Adrenal gland (tissue), 12 donors: Measurements from ENCODE around the gene CORO7. TPM values are rescaled to one million over a fixed set of nuclear protein-coding genes. Genes with fewer than 3 reads are reported as not detected.
"Not testable (repeated sequence)": the region's sequence is repeated elsewhere in the genome, so short reads cannot be mapped to it uniquely, and the experiment has no call there.

Source experiments
- DNase-seq, 7 donors: peaks; one replicate each; pipeline ENCODE4 v3.0.0-alpha.2; 2019 to 2020
- H3K27ac ChIP-seq, 5 donors: fragments of 200-600 bp; sonication (generic) in 4 of 5; 1 replicate in 3 of 5; 2 replicates in 2 of 5; pipeline versions ENCODE4 v1.5.1 to v1.8.0; 2016 to 2020; ENCODE audit warnings: mild to moderate bottlenecking in 1 of 5
- H3K27me3 ChIP-seq: fragments of 200-600 bp; 2 replicates; pipeline ENCODE4 v1.8.0; 2021
- H3K36me3 ChIP-seq, 2 donors: fragments of 200-600 bp; replicated peaks in 1 of 2; 1 replicate in 1 of 2; 2 replicates in 1 of 2; pipeline versions ENCODE4 v1.5.1 to v1.8.0; 2018 to 2022
- H3K4me1 ChIP-seq, 2 donors: fragments of 200-600 bp; replicated peaks in 1 of 2; 1 replicate in 1 of 2; 2 replicates in 1 of 2; pipeline versions ENCODE4 v1.5.1 to v1.8.0; 2018 to 2021
- H3K4me3 ChIP-seq, 4 donors: fragments of 200-600 bp; sonication (generic) in 3 of 4; one replicate each; pipeline ENCODE4 v1.5.1; 2016 to 2018
- H3K9me3 ChIP-seq, 3 donors: fragments of 200-600 bp; sonication (generic) in 1 of 3; replicated peaks in 1 of 3; 1 replicate in 2 of 3; 2 replicates in 1 of 3; pipeline versions ENCODE4 v1.5.1 to v1.8.0; 2016 to 2021
- CTCF ChIP-seq, 6 experiments: fragments of 450-650 bp in 4 of 6; fragments of 200-600 bp in 2 of 6; sonication (generic) in 1 of 6; IDR thresholded peaks; 1 replicate in 5 of 6; 2 replicates in 1 of 6; pipeline versions ENCODE4 v1.5.1 to v1.8.0; 2016 to 2021; ENCODE audit warnings: antibody characterized with exemption in 6 of 6, mild to moderate bottlenecking in 2 of 6, moderate library complexity in 1 of 6
- POLR2A ChIP-seq, 2 donors: fragments of 450-650 bp; IDR thresholded peaks; one replicate each; pipeline ENCODE4 v1.6.1; 2017; ENCODE audit warnings: antibody characterized with exemption in 2 of 2, mild to moderate bottlenecking in 2 of 2, moderate library complexity in 1 of 2
- WGBS, 4 donors: extraction: QIAGEN DNeasy Blood & Tissue Kit in 2 of 4; methylation state at CpG; one replicate each; pipeline versions ENCODE4 v1.1.5 to v1.1.7; 2013 to 2017; 5-methylcytosine and 5-hydroxymethylcytosine counted together
- intact Hi-C, 2 donors: fragments of 100-400 bp; cut with DNase I; formaldehyde crosslinking; loops; one replicate each; pipeline versions ENCODE4 v1.14.1 to v1.15.0; 2022 to 2023
- polyA plus RNA-seq, 3 donors: library from polyadenylated mRNA; stranded (reverse); fragments of 200-250 nt in 2 of 3; fragments of 350-450 nt in 1 of 3; fragmentation: Illumina TruSeq in 1 of 3; extraction: RNeasy Lipid Tissue Mini Kit (QIAGEN cat#74804) in 1 of 3; gene quantifications; one replicate each; pipeline ENCODE4 v1.2.3, GENCODE V29; 2013 to 2014
- total RNA-seq, 9 donors: library from RNA; depleted of rRNA in 4 of 9; stranded (reverse); fragments of >200 nt in 4 of 9; fragments of 120-200 nt in 1 of 9; fragmentation: NEBNext Ultra II Directional in 1 of 9; extraction: Animal tissue kit (Norgen Biotek cat#: 25700) in 1 of 9; gene quantifications; one replicate each; pipeline versions ENCODE4 v1.1.0 to v1.2.4, GENCODE V29; 2013 to 2023
- donor health status: healthy with polysubstance abuse.
- donor health status: Bipolar disorder and iron deficiency.
- donor health status: DM: yes; HTN: yes; CAD: no.
- donor health status: DM: no; HTN: no; CAD: no.
- donor health status: DM: no; HTN: no; CAD: no.
- donor health status: DM: yes; HTN: yes; CAD: no.

Gene CORO7
- total and polyA plus RNA-seq, 12 donors, result 4.3 to 61.0 (median 34.7) TPM

DNA sequence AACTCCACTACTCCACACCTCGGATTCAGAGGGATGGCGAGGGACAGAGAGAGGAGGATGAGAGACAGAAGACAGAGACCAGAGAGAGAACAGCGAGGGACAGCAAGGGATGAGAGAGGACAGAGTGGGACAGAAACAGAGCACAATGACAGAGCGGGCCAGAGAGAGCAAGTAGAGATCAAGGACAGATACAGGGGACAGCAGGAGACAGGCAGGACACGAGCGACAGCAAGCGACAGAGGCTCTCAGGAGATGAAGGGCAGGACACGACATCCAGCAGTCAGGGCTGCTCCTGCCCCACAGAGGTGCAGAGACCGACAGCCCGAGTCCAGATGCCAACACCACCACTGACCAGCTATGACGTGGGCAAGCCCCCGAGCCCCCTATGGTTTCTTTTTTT lies 14.9 kb downstream of the CORO7 start:
- no peaks in the 10 kb centered on the region for H3K4me1 ChIP-seq
- no peak for DNase-seq
- intact Hi-C loops, result loop anchor here (10.0 kb wide), 2 partner anchors 117 to 137 kb away; no protein-coding TSS in a partner anchor
- WGBS, 4 donors, result 87 to 97% (median 92%) methylated on average over 12 of the region's 12 CpGs
- peaks cover 0 to 25% of the 10 kb centered on the region in 2 donors for H3K36me3 ChIP-seq
- H3K27ac ChIP-seq, result no peak overlapping the region
- TF ChIP-seq CTCF (IDR thresholded peaks at IDR 0.05) (no peak), POLR2A (IDR thresholded peaks at IDR 0.05) (no peak)
- H3K27me3 ChIP-seq, result no peaks in the 10 kb centered on the region
- no peaks in the 10 kb centered on the region for H3K9me3 ChIP-seq
- no peak overlapping the region for H3K4me3 ChIP-seq

- Histone ChIP-seq H3K9me3 (no peaks in the 10 kb centered on the region), H3K36me3 (peaks cover 0 to 25% of the 10 kb centered on the region in 2 donors), H3K4me1 (no peaks in the 10 kb centered on the region), H3K4me3 (no peak overlapping the region), H3K27me3 (no peaks in the 10 kb centered on the region), H3K27ac (no peak overlapping the region)
- no peak for TF ChIP-seq CTCF (IDR thresholded peaks at IDR 0.05)
- DNase-seq, result no peak
- intact Hi-C loops, result loop anchor here (10.0 kb wide), 2 partner anchors 116 to 136 kb away; no protein-coding TSS in a partner anchor
- 89 to 93% (median 90%) methylated on average over 11 to 12 of the region's 12 CpGs for WGBS, 4 donors
These were observed 15.3 kb downstream of the CORO7 start for GRCh38 chr16:4401094-4401501.

- Histone ChIP-seq H3K27me3 (no peaks in the 10 kb centered on the region), H3K9me3 (no peaks in the 10 kb centered on the region), H3K4me3 (no peak overlapping the region), H3K36me3 (peaks cover 0 to 24% of the 10 kb centered on the region in 2 donors), H3K27ac (no peak overlapping the region), H3K4me1 (no peaks in the 10 kb centered on the region)
- intact Hi-C loops, result no loop called here
- DNase-seq, result no peak
- TF ChIP-seq POLR2A (IDR thresholded peaks at IDR 0.05), result no peak
- TF ChIP-seq CTCF (IDR thresholded peaks at IDR 0.05), result no peak
- 84 to 92% (median 88%) methylated on average over 9 of the region's 9 CpGs for WGBS, 4 donors
These were observed 17.2 kb downstream of the CORO7 start for GRCh38 chr16:4399001-4399730.

DNA sequence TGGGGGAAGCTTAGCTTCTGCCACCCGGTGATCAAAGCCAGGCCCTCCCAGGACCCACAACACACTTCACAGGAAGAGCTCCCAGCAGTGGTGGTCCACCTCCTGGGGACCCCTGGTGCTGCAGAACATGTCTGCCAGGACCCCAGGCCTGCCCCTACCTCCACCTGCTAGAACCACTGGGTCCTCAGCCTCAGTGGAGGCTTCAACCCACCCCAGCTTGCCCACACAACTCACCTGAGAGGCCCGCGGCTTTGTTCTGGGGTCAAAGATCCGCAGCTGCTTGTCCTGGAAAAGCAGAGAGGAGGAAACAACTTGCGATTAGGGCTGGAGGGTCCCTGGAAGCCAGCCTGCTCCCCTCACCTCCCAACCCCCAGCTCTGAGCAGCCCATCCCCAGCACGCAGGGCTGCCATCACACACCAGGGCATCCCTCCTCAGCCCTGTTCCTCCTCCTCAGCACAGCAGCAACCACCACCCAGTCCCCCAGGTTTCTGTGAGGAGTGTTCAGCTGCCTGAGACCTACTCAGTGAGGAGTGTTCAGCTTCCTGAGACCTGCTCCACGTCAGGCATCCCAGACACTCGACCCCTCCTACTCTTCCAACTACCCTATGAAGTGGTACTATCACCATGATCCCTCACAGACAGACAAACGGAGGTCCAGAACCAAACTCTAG lies 21.2 kb downstream of the CORO7 start:
- no peak for TF ChIP-seq CTCF (IDR thresholded peaks at IDR 0.05)
- H3K36me3 ChIP-seq, result peaks cover 0 to 19% of the 10 kb centered on the region in 2 donors
- no peaks in the 10 kb centered on the region for H3K27me3 ChIP-seq
- H3K4me1 ChIP-seq, result peaks cover 0 to 7% of the 10 kb centered on the region in 2 donors
- DNase-seq, result no peak
- no peak overlapping the region for H3K4me3 ChIP-seq
- 78 to 87% (median 84%) methylated on average over 7 to 9 of the region's 9 CpGs for WGBS, 4 donors
- no peaks in the 10 kb centered on the region for H3K9me3 ChIP-seq
- intact Hi-C loops, result no loop called here
- H3K27ac ChIP-seq, result no peak overlapping the region

DNA sequence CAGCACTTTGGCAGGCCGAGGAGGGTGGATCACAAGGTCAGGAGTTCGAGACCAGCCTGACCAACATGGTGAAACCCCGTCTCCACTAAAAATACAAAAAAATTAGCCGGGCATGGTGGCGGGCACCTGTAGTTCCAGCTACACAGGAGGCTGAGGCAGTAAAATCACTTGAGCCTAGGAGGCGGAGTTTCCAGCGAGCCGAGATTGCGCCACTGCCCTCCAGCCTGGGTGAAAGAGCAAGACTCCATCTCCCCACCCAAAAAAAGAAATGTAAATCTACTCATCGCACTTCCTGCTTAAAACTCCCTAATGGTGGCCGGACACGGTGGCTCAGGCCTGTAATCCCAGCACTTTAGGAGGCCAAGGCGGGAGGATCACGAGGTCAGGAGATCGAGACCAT lies 22.5 kb downstream of the CORO7 start:
- Histone ChIP-seq H3K36me3 (peaks cover 0 to 19% of the 10 kb centered on the region in 2 donors), H3K4me1 (peaks cover 0 to 13% of the 10 kb centered on the region in 2 donors)
- H3K27ac ChIP-seq, H3K4me3 ChIP-seq, H3K27me3 ChIP-seq, DNase-seq, H3K9me3 ChIP-seq, intact Hi-C loops: not testable (repeated sequence)
- 96 to 99% (median 97%) methylated on average over 15 of the region's 15 CpGs for WGBS, 4 donors
